Measurements from ENCODE around the gene RPEL1. TPM values are rescaled to one million over a fixed set of nuclear protein-coding genes. Genes with fewer than 3 reads are reported as not detected.
"Not testable (repeated sequence)": the region's sequence is repeated elsewhere in the genome, so short reads cannot be mapped to it uniquely, and the experiment has no call there.

Gene RPEL1
- total RNA-seq, 3 donors from 2014 or later: 0.18 TPM; not detected in 2

DNA sequence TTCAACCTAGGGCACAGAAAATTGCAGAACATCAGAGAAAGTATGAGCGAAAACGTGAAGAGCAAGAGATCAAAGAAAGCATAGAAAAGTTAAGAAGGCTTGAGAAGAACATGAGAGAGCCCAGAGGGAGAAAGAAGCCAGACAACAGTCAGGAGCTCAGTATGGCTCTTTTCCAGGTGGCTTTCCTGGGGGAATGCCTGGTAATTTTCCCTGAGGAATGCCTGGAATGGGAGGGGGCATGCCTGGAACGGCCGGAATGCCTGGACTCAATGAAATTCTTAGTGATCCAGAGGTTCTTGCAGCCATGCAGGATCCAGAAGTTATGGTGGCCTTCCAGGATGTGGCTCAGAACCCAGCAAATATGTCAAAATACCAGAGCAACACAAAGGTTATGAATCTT lies 29.3 kb upstream of the RPEL1 start:
- H3K4me3 Mint-ChIP-seq; H3K36me3 Mint-ChIP-seq (ENCODE audit: insufficient read depth); ATAC-seq: not testable (repeated sequence)

DNA sequence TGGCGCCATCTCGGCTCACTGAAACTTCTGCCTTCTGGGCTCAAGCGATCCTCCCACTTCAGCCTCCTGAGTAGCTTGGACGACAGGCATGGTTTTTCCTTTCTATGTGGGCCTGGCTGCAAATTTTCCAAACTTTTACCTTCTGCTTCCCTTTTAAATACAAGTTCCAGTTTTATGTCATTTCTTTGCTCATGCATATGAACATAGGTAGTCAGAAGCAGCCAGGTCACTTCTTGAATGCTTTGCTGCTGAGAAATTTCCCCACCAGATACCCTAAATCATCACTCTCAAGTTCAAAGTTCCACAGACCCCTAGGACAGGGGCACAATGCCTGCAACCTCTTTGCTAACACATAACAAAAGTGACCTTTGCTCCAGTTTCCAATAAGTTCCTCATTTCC lies 21.6 kb upstream of the RPEL1 start:
- no peak for DNase-seq
- Mint-ChIP-seq H3K27me3 (ENCODE audit: low read depth) (no peaks in the 10 kb centered on the region), H3K4me1 (ENCODE audit: low read depth) (no peaks in the 10 kb centered on the region), H3K36me3 (ENCODE audit: insufficient read depth) (peaks cover 1% of the 10 kb centered on the region), H3K9me3 (peaks cover 14% of the 10 kb centered on the region), H3K4me3 (no peak overlapping the region)
- no peak for ATAC-seq

More for the DNA sequence above, 29.3 kb upstream of the RPEL1 start:
- H3K27me3 Mint-ChIP-seq (ENCODE audit: low read depth); H3K4me1 Mint-ChIP-seq (ENCODE audit: low read depth); DNase-seq: not testable (repeated sequence)
- peaks cover 10% of the 10 kb centered on the region for H3K9me3 Mint-ChIP-seq

DNA sequence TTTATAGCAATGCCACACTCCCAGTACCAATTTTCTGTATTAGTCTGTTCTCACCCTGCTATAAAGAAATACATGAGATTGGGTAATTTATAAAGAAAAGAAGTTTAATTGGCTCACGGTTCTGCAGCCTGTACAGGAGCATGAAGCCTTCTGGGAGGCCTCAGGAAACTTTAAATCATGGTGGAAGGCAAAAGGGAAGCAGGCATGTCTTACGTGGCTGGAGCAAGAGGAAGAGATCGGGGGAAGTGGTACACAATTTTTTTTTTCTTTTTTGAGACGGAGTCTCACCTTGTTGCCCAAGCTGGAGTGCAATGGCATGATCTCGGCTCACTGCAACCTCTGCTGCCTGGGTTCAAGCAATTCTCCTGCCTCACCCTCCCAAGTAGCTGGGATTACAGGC lies 21.0 kb upstream of the RPEL1 start:
- H3K9me3 Mint-ChIP-seq: peaks cover 14% of the 10 kb centered on the region
- not testable (repeated sequence) for DNase-seq; H3K4me1 Mint-ChIP-seq (ENCODE audit: low read depth); H3K27me3 Mint-ChIP-seq (ENCODE audit: low read depth); ATAC-seq; H3K4me3 Mint-ChIP-seq; H3K36me3 Mint-ChIP-seq (ENCODE audit: insufficient read depth)

DNA sequence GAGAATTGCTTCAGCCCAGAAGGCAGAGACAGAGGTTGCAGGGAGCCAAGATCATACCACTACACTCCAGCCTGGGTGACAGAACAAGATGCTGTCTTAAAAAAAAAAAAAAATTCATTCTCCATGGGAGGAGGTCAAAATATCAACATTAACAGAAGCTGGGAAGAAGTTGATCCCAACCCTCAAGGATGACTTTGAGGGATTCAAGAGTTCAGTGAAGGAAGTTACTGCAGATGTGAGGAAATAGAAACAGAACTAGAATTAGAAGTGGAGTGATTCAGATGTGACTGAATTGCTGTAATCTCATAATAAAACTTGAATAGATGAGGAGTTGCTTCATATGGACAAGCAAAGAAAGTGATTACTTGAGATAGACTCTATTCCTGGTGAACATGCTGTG lies 19.7 kb upstream of the RPEL1 start:
- DNase-seq: no peak
- Mint-ChIP-seq H3K36me3 (ENCODE audit: insufficient read depth) (peaks cover 1% of the 10 kb centered on the region), H3K27me3 (ENCODE audit: low read depth) (no peaks in the 10 kb centered on the region), H3K4me3 (no peak overlapping the region), H3K9me3 (peaks cover 14% of the 10 kb centered on the region), H3K4me1 (ENCODE audit: low read depth) (no peaks in the 10 kb centered on the region)
- no peak for ATAC-seq

DNA sequence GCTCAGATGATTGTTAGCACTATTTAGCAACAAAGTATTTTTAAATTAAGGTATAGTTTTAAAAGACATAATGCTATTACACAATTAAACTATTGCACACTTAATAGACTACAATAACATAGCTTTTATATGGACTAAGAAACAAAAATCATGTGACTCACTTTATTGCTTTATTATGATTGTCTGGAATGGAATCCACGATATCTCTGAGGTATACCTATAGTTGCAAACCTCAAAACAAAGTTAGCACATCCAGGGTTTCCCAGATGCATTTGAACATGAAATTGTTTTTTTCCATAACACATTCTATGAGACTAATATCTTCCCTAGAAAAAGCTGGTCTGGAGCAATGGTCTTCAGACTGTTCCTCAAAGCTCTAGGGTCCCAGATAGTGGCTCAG lies 18.3 kb upstream of the RPEL1 start:
- Mint-ChIP-seq H3K9me3 (peaks cover 12% of the 10 kb centered on the region), H3K36me3 (ENCODE audit: insufficient read depth) (peaks cover 1% of the 10 kb centered on the region), H3K27me3 (ENCODE audit: low read depth) (no peaks in the 10 kb centered on the region), H3K4me1 (ENCODE audit: low read depth) (no peaks in the 10 kb centered on the region), H3K4me3 (no peak overlapping the region)
- ATAC-seq (no peak), DNase-seq (no peak)

DNA sequence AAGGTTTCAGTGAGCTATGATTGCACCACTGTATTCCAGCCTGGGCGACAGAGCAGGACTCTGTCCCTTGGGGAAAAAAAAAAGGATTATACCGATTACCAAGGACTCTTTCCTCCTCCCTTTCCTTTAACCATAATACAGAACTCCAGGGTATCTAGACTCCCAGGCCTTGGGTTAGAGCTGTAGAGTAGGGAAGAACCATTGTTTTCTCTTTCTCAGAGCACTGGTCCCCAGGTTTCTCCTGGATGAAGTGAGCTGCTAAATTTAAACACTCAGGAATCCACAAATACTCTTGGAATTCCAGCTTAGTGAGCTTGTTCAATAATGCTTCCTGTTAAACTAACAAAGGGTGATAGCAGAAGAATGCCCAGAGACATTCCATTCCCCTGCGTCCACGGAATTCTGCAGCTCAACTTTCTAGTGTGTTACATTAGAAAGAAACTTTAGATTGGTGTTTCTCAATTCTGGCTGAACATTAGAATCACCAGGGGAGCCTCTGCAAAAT lies 14.6 kb upstream of the RPEL1 start:
- H3K27me3 Mint-ChIP-seq (ENCODE audit: low read depth): peaks cover 2% of the 10 kb centered on the region

DNA sequence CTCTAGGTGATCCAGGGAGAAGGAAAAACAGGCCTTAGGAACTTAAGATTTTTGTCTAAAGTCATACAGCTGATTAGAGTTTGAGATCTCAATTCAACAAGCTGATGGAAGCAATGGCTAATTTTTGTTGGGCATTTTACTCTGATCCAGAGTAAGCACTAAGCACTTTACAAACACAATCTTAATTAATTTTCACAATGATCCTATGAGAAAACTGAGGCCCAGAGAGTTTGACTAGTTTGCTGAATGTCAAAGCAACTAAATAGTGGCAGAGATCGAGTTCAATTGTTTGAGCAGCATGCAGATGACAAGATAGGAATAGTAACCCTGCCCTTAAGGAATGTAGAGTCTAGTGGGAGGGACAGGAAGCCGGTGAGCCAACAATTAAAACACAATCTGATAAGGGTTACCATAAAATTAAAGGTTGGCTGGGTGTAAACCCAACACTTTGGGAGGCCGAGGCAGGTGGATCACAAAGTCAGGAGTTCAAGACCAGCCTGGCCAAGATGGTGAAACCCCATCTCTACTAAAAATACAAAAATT lies 13.5 kb upstream of the RPEL1 start:
- H3K9me3 Mint-ChIP-seq: no peaks in the 10 kb centered on the region
- DNase-seq (no peak), ATAC-seq (no peak)
- H3K4me3 Mint-ChIP-seq: no peak overlapping the region
- H3K4me1 Mint-ChIP-seq (ENCODE audit: low read depth): no peaks in the 10 kb centered on the region
- no peaks in the 10 kb centered on the region for H3K36me3 Mint-ChIP-seq (ENCODE audit: insufficient read depth)
- H3K27me3 Mint-ChIP-seq (ENCODE audit: low read depth): peaks cover 2% of the 10 kb centered on the region

More for the DNA sequence above, 14.6 kb upstream of the RPEL1 start:
- H3K4me1 Mint-ChIP-seq (ENCODE audit: low read depth): no peaks in the 10 kb centered on the region
- no peaks in the 10 kb centered on the region for H3K36me3 Mint-ChIP-seq (ENCODE audit: insufficient read depth)
- ATAC-seq (no peak), DNase-seq (no peak)
- H3K4me3 Mint-ChIP-seq: no peak overlapping the region
- no peaks in the 10 kb centered on the region for H3K9me3 Mint-ChIP-seq

DNA sequence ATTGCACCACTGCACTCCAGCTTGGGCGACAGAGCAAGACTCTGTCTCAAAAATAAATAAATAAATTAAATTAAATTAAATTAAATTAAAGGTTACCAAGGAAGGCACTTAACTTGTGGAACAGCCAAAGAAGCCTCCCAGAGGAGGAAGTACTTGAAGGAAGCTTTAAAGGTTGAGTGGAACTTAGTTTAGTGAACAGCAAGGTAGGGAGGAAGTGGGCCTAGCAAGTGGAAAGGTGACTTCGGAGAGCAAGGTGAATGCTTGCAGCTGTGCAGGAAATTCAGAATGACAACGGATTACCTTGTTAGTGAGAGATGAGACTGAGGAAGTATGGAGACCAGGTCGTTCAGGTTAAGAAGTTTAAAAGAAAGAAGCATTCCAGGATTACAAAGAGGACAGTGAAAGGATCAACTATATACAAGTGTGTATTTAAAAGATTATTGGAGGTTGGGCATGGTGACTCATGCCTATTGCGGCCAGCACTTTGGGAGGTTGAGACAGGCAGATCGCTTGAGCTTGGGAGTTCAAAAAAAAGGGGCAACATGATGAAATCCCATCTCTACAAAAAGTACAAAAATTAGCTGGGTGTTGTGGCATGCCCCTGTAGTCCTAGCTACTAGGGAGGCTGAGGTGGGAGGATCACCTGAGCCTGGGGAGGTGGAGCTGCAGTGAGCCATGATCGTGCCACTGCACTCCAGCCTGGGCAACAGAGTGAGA lies 12.8 kb upstream of the RPEL1 start:
- Mint-ChIP-seq H3K9me3 (no peaks in the 10 kb centered on the region), H3K27me3 (ENCODE audit: low read depth) (peaks cover 2% of the 10 kb centered on the region), H3K4me1 (ENCODE audit: low read depth) (no peaks in the 10 kb centered on the region), H3K4me3 (no peak overlapping the region), H3K36me3 (ENCODE audit: insufficient read depth) (no peaks in the 10 kb centered on the region)
- no peak for ATAC-seq
- no peak for DNase-seq

DNA sequence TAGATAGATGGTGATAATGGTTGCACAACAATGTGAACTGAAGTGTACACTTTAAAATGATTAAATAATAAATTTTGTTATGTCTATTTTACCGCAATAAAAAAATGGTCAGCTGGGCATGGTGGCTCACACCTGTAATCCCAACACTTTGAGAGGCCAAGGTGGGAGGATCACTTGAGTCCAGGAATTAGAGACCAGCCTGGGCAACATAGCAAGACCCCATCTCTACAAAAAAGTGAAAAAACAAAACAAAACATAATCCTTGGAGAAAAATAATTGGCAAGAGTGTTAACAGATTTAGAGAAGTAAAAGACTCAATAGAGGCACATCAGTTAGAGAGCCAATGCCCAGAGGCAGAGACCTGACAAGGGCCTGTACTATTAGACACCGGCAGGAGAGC lies 9.9 kb upstream of the RPEL1 start:
- peaks cover 7% of the 10 kb centered on the region for H3K4me1 Mint-ChIP-seq (ENCODE audit: low read depth)
- H3K27me3 Mint-ChIP-seq (ENCODE audit: low read depth): peaks cover 2% of the 10 kb centered on the region
- H3K36me3 Mint-ChIP-seq (ENCODE audit: insufficient read depth): no peaks in the 10 kb centered on the region
- H3K9me3 Mint-ChIP-seq: no peaks in the 10 kb centered on the region
- ATAC-seq (no peak), DNase-seq (no peak)
- H3K4me3 Mint-ChIP-seq: no peak overlapping the region

DNA sequence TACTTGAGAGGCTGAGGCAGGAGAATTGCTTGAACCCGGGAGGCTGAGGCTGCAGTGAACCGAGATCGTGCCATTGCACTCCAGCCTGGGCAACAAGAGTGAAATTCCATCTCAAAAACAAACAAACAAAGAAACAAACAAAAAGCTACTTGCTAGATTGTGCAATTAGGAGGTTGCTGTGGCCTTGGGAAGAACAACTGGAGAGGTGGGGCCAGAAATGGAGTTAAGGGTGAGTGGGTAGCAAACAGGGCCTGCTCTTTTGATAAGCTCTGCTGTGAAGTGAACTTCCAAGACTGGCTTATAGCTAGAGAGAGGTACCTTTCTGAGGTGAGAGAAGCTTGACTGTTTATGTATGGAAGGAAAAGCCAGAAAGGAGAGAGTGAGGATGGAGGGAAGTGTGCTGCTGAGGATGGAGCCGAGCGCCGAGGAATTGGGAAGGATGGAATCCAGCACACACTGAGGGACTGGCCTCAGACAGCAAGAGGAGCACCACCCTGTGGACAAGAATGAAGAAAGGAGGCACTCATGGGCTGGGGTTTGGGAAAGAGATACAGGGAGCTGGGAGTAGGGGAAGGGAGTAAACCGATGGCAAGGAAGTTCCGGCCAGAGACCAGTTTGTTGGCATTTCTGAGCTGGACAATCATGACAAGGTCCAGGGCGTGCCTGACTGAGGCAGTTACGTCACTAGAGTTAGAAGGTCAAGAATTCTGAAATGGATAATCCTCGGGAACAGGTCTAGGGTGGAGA lies 7.0 kb upstream of the RPEL1 start:
- Mint-ChIP-seq H3K4me3 (no peak overlapping the region), H3K36me3 (ENCODE audit: insufficient read depth) (no peaks in the 10 kb centered on the region), H3K9me3 (no peaks in the 10 kb centered on the region), H3K4me1 (ENCODE audit: low read depth) (peaks cover 11% of the 10 kb centered on the region), H3K27me3 (ENCODE audit: low read depth) (no peaks in the 10 kb centered on the region)
- DNase-seq (no peak), ATAC-seq (no peak)

DNA sequence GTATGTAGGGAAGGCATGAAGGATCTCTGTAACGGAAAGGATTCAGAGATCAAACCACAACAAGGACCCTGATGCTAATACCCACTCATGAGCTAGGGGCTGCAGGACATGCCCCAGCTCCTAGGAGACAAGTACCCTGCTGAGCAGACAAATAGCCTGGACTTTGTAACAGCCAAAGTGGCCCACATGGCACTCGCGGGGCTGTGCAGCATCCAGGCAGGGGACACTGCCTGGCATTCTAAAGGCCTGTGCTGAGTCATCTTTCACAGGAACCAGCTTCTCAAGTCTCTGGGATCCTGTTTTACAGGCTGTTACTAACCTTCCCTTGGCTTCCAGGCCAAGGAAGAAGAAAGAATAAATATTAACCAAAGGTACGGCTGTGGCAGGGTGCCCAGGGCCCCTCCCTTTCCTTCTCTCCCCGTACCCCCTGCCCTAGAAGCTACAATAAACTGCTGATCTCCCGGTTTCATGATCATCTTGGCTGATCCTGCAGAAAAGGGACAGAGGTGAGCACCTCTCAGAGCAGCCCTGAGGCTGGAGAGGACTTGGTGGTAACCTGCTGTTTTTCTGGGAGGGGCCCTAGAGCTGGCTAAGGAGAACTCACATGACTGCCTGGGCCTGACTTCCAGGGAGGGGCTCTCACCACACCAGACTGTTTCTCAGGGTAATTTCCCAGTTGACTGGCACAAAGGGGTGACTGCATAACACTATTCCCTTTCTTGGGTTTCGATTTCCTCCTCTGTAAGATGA lies 4.2 kb upstream of the RPEL1 start:
- Mint-ChIP-seq H3K27me3 (ENCODE audit: low read depth) (peaks cover 7% of the 10 kb centered on the region), H3K4me1 (ENCODE audit: low read depth) (peaks cover 11% of the 10 kb centered on the region), H3K4me3 (no peak overlapping the region), H3K36me3 (ENCODE audit: insufficient read depth) (no peaks in the 10 kb centered on the region), H3K9me3 (no peaks in the 10 kb centered on the region)
- DNase-seq (no peak), ATAC-seq (peak; percentile 25 to 46)

DNA sequence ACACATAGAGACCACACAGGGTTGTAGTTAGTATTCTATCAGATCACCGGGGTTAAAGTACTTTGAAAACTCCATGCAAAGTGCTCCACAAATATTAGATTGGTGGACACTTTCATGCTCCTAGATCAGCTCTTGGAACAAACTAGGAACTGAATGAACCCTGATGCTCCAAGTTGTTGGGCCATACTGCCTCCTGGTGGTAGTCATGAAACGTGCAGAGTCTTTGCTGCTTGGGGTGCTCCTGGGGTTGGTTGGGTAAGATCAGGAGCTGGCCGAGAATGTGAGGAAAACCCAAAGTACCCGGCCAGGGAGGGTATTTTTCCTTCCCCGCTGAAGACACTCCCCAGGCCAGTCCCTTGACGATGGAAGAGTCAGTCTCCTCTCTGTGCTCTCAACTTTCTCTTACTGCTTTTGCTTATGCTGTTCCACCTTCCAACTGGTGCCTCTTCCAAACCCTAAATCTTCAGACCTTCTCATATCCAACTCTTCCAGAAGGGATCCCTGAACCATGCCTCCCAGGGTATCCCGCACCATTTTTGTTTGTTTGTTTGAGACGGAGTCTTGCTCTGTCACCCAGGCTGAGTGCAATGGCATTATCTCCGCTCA lies 918 bp upstream of the RPEL1 start:
- peaks cover 7% of the 10 kb centered on the region for H3K27me3 Mint-ChIP-seq (ENCODE audit: low read depth)
- peak; percentile 53 for DNase-seq
- H3K4me1 Mint-ChIP-seq (ENCODE audit: low read depth): peaks cover 11% of the 10 kb centered on the region
- no peak overlapping the region for H3K4me3 Mint-ChIP-seq
- H3K36me3 Mint-ChIP-seq (ENCODE audit: insufficient read depth): no peaks in the 10 kb centered on the region
- peak; percentile 76 to 77 for ATAC-seq
- no peaks in the 10 kb centered on the region for H3K9me3 Mint-ChIP-seq

DNA sequence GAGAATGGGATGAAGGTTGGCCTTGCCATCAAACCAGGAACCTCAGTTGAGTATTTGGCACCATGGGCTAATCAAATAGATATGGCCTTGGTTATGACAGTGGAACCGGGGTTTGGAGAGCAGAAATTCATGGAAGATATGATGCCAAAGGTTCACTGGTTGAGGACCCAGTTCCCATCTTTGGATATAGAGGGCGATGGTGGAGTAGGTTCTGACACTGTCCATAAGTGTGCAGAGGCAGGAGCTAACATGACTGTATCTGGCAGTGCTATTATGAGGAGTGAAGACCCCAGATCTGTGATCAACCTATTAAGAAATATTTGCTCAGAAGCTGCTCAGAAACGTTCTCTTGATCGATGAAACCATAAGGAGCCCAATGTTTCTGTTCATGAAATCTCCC lies 637 bp downstream of the RPEL1 start:
- no peak overlapping the region for H3K4me3 Mint-ChIP-seq
- DNase-seq: no peak
- H3K36me3 Mint-ChIP-seq (ENCODE audit: insufficient read depth): no peaks in the 10 kb centered on the region
- peaks cover 7% of the 10 kb centered on the region for H3K27me3 Mint-ChIP-seq (ENCODE audit: low read depth)
- H3K4me1 Mint-ChIP-seq (ENCODE audit: low read depth): peaks cover 5% of the 10 kb centered on the region
- ATAC-seq: no peak
- no peaks in the 10 kb centered on the region for H3K9me3 Mint-ChIP-seq

DNA sequence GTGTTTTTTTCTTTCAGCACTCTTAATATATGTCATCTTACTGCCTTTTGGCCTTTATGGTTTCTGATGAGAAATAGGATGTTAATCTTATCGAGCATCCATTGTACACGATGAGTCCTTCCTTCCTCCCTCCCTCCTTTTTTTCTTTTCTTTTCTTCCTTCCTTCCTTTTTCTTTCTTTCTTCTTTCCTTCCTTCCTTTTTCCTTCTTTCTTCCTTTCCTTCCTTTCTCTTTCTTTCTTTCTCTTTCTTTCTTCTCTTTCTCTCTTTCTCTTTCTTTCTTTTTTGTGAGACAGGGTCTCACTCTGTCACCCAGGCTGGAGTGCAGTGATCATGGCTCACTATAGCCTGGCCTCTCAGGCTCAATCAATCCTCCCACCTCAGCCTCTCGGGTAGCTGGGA lies 8.4 kb downstream of the RPEL1 start:
- Mint-ChIP-seq H3K36me3 (ENCODE audit: insufficient read depth) (peaks cover 1% of the 10 kb centered on the region), H3K9me3 (peaks cover 4% of the 10 kb centered on the region), H3K4me3 (no peak overlapping the region), H3K4me1 (ENCODE audit: low read depth) (peaks cover 2% of the 10 kb centered on the region), H3K27me3 (ENCODE audit: low read depth) (no peaks in the 10 kb centered on the region)
- no peak for ATAC-seq
- DNase-seq: no peak
